PC-9 (cell line): ENCODE data around the gene IGSF21. TPM values are rescaled to one million over a fixed set of nuclear protein-coding genes. Genes with fewer than 3 reads are reported as not detected.

Experiments
- BruUV-seq: library from RNA; stranded (reverse); fragments of 400-500 nt; replicated peaks from 2 replicates; lab custom pipeline; 2021; lab: Mats Ljungman, UMichigan
- CTCF ChIA-PET: fragments of 300-600 bp; sonication (Branson Sonifier 250); formaldehyde crosslinking; loops from one replicate; lab custom pipeline; 2022; ENCODE audit warnings: antibody characterized with exemption; lab: Charles Lee
- POLR2A ChIA-PET: fragments of 300-600 bp; sonication (Branson Sonifier 250); formaldehyde crosslinking; loops from one replicate; lab custom pipeline; 2022; ENCODE audit warnings: antibody characterized with exemption; ENCODE audit not compliant: unreplicated experiment; lab: Charles Lee
- DNase-seq, 2 experiments: peaks; one replicate each; pipeline versions ENCODE4 v3.0.0 to v3.0.0-alpha.2; 2015 to 2022; ENCODE audit warnings: mixed read lengths in 1 of 2
- H2AFZ ChIP-seq: fragments of 200-600 bp; sonication (generic); 2 replicates; pipeline ENCODE4 v1.8.1; 2017; ENCODE audit warnings: antibody characterized with exemption
- H3F3A ChIP-seq: fragments of 200-600 bp; sonication (generic); 2 replicates; pipeline ENCODE4 v1.8.1; 2017; ENCODE audit warnings: antibody characterized with exemption, mild to moderate bottlenecking, low read depth; ENCODE audit not compliant: insufficient read depth
- H3K27ac ChIP-seq: fragments of 200-600 bp; sonication (generic); 2 replicates; pipeline ENCODE4 v1.6.1; 2016; ENCODE audit warnings: mixed run types
- H3K27me3 ChIP-seq: fragments of 200-600 bp; sonication (generic); 2 replicates; pipeline ENCODE4 v1.6.1; 2016; ENCODE audit warnings: low read depth, mixed run types; ENCODE audit not compliant: insufficient read depth
- H3K36me3 ChIP-seq: fragments of 200-600 bp; sonication (generic); 2 replicates; pipeline ENCODE4 v1.6.1; 2016; ENCODE audit warnings: low read depth, mixed run types
- H3K4me1 ChIP-seq: fragments of 200-600 bp; sonication (generic); replicated peaks from 2 replicates; pipeline ENCODE4 v1.6.1; 2016; ENCODE audit warnings: mixed run types; ENCODE audit not compliant: insufficient read depth
- H3K4me2 ChIP-seq: fragments of 200-600 bp; sonication (generic); 2 replicates; pipeline ENCODE4 v1.6.1; 2017; ENCODE audit warnings: mixed run types
- H3K4me3 ChIP-seq: fragments of 200-600 bp; sonication (generic); 2 replicates; pipeline ENCODE4 v1.6.1; 2016; ENCODE audit warnings: mixed run types
- H3K79me2 ChIP-seq: fragments of 200-600 bp; sonication (generic); 2 replicates; pipeline ENCODE4 v1.6.1; 2017; ENCODE audit warnings: low read depth, mixed run types
- H3K9me2 ChIP-seq: fragments of 200-600 bp; sonication (generic); 2 replicates; pipeline ENCODE4 v1.8.1; 2017; ENCODE audit warnings: mild to moderate bottlenecking; ENCODE audit not compliant: insufficient read depth
- H3K9me3 ChIP-seq: fragments of 200-600 bp; sonication (generic); 2 replicates; pipeline ENCODE4 v1.8.1; 2016; ENCODE audit warnings: low read depth; ENCODE audit not compliant: insufficient read depth
- H4K20me1 ChIP-seq: fragments of 200-600 bp; sonication (generic); 2 replicates; pipeline ENCODE4 v1.8.1; 2017; ENCODE audit not compliant: insufficient read depth
- EZH2 ChIP-seq: fragments of 200-600 bp; sonication (generic); IDR thresholded peaks from 2 replicates; pipeline ENCODE4 v1.8.0; 2017; ENCODE audit warnings: antibody characterized with exemption, low read depth
- intact Hi-C: fragments of 100-400 bp; cut with micrococcal nuclease; formaldehyde crosslinking; loops from one replicate; pipeline ENCODE4 v1.10.0; 2022; ENCODE audit not compliant: unreplicated experiment
- total RNA-seq: library from RNA; stranded (reverse); gene quantifications from 2 replicates; pipeline ENCODE4 v1.2.3, GENCODE V29; 2021
- TF ChIP-seq, protein P1 (sequence below): fragments of 200-600 bp; sonication (generic); conservative IDR thresholded peaks from 2 replicates; pipeline ENCODE4 v1.6.1; 2017; ENCODE audit warnings: mixed run types, antibody characterized with exemption, mild to moderate bottlenecking, moderate library complexity

The IGSF21 gene
- total RNA-seq, 1 experiment from 2014 or later: not detected

DNA sequence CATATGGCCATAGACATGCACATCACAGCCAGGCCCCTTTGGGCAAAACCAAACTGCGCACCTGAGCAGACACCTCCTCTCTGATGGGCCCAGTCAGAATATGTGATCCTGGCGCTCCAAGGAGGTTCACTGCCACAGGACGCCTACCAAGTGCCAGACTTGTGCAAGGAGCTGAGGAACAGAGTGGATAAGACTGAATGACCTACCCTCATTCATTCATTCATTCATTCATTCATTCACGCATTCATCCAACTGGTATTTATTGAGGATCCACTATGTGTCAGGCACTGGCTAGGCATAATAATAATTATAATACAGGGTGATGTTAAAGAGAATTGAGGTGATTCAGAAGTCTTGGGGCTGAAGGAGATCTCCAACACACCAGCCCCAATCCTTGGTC is 2.4 kb upstream of the IGSF21 start:
- Histone ChIP-seq H3K9me3 (no peaks in the 10 kb centered on the region), H4K20me1 (no peaks in the 10 kb centered on the region), H3K9me2 (no peaks in the 10 kb centered on the region), H3K27me3 (peaks cover 7% of the 10 kb centered on the region), H3K4me1 (no peaks in the 10 kb centered on the region), H3K36me3 (no peaks in the 10 kb centered on the region), H2AFZ (no peak overlapping the region), H3K79me2 (no peaks in the 10 kb centered on the region), H3F3A (no peaks in the 10 kb centered on the region), H3K4me3 (no peak overlapping the region), H3K4me2 (no peak overlapping the region), H3K27ac (no peak overlapping the region)
- TF ChIP-seq, protein P1, sequence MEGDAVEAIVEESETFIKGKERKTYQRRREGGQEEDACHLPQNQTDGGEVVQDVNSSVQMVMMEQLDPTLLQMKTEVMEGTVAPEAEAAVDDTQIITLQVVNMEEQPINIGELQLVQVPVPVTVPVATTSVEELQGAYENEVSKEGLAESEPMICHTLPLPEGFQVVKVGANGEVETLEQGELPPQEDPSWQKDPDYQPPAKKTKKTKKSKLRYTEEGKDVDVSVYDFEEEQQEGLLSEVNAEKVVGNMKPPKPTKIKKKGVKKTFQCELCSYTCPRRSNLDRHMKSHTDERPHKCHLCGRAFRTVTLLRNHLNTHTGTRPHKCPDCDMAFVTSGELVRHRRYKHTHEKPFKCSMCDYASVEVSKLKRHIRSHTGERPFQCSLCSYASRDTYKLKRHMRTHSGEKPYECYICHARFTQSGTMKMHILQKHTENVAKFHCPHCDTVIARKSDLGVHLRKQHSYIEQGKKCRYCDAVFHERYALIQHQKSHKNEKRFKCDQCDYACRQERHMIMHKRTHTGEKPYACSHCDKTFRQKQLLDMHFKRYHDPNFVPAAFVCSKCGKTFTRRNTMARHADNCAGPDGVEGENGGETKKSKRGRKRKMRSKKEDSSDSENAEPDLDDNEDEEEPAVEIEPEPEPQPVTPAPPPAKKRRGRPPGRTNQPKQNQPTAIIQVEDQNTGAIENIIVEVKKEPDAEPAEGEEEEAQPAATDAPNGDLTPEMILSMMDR: no peak
- TF ChIP-seq EZH2: no peak
- ChIA-PET CTCF (no interaction called here), POLR2A (no interaction called here)
- intact Hi-C loops: no loop called here
- DNase-seq: no peak
- BruUV-seq: no TSS peak

DNA sequence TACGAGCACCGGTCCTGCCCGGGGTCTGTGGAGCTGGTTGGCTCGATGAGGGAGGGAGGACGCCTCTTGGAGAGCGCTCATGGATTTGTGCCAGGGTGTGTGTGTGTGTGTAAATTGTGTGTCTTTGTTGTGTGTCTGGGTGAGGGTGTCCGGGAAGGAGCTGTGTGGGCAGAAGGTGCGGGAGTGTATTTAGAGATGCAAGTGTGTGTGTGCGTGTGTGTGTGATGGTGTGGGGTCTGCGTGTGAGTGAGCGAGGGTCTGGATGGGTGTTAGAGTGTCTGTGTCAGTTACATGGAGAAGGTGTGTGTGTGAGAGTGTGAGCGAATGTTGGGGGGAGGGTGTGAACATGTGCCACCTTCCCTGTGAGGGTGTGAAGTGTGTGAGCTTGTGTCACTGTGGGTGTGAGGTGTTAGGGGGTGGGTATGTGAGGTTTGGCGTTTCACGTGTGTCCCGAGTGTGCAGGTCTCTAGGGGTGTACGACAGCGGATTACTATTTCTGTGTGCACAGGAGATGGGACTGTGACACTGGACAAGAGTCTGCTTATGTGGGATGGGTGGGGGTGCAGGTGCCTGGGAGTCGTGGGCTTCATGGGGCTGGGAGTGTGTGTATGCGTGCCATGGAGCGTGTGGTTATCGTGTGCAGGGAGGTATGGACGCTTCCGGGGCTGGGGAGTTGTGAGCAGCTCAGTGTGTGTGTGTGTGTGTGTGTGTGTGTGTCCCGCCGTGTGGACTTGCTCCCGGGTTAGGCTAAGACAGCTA is 880 bp downstream of the IGSF21 start:
- H3F3A ChIP-seq: no peaks in the 10 kb centered on the region
- no peak overlapping the region for H3K4me3 ChIP-seq
- no peaks in the 10 kb centered on the region for H3K4me1 ChIP-seq
- TF ChIP-seq EZH2: no peak
- TF ChIP-seq, protein P1: no peak
- no peaks in the 10 kb centered on the region for H3K9me3 ChIP-seq
- POLR2A ChIA-PET: no interaction called here
- no peak overlapping the region for H2AFZ ChIP-seq
- no peak overlapping the region for H3K27ac ChIP-seq
- no peaks in the 10 kb centered on the region for H3K79me2 ChIP-seq
- no TSS peak for BruUV-seq
- intact Hi-C loops: no loop called here
- no peaks in the 10 kb centered on the region for H3K27me3 ChIP-seq
- no peak overlapping the region for H3K4me2 ChIP-seq
- no peak for DNase-seq
- CTCF ChIA-PET: no interaction called here
- H3K9me2 ChIP-seq: no peaks in the 10 kb centered on the region
- H3K36me3 ChIP-seq: no peaks in the 10 kb centered on the region
- H4K20me1 ChIP-seq: no peaks in the 10 kb centered on the region

DNA sequence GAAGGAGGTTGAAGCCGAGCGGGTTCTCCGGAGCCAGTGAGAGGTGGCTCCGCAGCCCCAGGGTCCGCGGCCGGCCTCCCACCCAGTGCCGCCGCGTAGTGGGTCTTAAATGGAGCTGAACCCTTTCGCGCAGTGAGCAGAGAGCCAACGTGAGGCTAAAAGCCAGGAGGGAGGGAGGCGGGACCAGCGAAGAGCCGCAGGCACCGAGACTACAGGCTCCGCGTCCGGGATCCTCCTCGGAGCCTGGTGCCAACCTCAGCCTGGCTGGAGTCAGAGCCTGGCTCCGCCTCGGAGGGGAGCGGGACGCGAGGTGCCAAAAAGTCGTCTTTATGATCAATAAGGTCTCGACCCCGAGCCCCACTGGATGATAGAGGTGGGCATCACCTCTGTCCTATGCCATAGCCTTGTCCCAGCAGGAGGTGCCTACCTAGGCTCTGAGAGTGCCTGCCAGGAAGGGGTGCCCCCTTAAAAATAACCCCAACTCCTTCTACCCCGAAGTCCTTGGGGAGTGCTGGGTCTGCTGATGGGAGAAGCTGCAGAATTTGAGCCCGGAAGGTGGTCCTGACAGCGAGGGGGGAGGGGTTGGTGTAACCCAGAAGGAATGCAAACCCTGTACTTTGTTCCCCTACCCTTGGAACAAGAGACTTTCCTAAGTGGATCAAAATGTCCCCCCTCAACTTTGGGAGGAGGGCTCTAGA is 1.6 kb downstream of the IGSF21 start:
- no peaks in the 10 kb centered on the region for H3K4me1 ChIP-seq
- no peak overlapping the region for H3K4me2 ChIP-seq
- no peaks in the 10 kb centered on the region for H3F3A ChIP-seq
- ChIA-PET CTCF (no interaction called here), POLR2A (no interaction called here)
- no peak overlapping the region for H3K27ac ChIP-seq
- H3K9me2 ChIP-seq: no peaks in the 10 kb centered on the region
- TF ChIP-seq EZH2: no peak
- TF ChIP-seq, protein P1: no peak
- no peaks in the 10 kb centered on the region for H3K27me3 ChIP-seq
- H3K36me3 ChIP-seq: no peaks in the 10 kb centered on the region
- BruUV-seq: no TSS peak
- H3K4me3 ChIP-seq: no peak overlapping the region
- H4K20me1 ChIP-seq: no peaks in the 10 kb centered on the region
- intact Hi-C loops: no loop called here
- no peaks in the 10 kb centered on the region for H3K79me2 ChIP-seq
- H2AFZ ChIP-seq: no peak overlapping the region
- H3K9me3 ChIP-seq: no peaks in the 10 kb centered on the region
- no peak for DNase-seq
